Breast epithelium (tissue), 4 donors: ENCODE data around the gene HCN1. TPM values are rescaled to one million over a fixed set of nuclear protein-coding genes. Genes with fewer than 3 reads are reported as not detected.

Experiments used
- DNase-seq, 2 donors: peaks; one replicate each; pipeline ENCODE4 v3.0.0-alpha.2; 2019; ENCODE audit warnings: low spot score in 2 of 2
- H3K27ac ChIP-seq, 2 donors: fragments of 200-600 bp; sonication (generic) in 1 of 2; one replicate each; pipeline ENCODE4 v1.5.1; 2016 to 2019; ENCODE audit warnings: mild to moderate bottlenecking in 1 of 2
- H3K27me3 ChIP-seq, 2 donors: fragments of 200-600 bp; sonication (generic) in 1 of 2; one replicate each; pipeline versions ENCODE4 v1.5.1 to v1.6.0; 2017 to 2019; ENCODE audit warnings: control low read depth in 1 of 2, mild to moderate bottlenecking in 1 of 2
- H3K36me3 ChIP-seq: fragments of 200-600 bp; one replicate; pipeline ENCODE4 v1.5.1; 2019
- H3K4me1 ChIP-seq, 2 donors: fragments of 200-600 bp; sonication (generic); one replicate each; pipeline ENCODE4 v1.5.1; 2016 to 2019; ENCODE audit warnings: control low read depth in 1 of 2
- H3K4me3 ChIP-seq, 3 donors: fragments of 200-600 bp; sonication (generic); 1 replicate in 2 of 3; 2 replicates in 1 of 3; pipeline ENCODE4 v1.5.1; 2016 to 2019; ENCODE audit warnings: mild to moderate bottlenecking in 3 of 3, moderate library complexity in 2 of 3
- H3K9me3 ChIP-seq, 2 donors: fragments of 200-600 bp; sonication (generic) in 1 of 2; one replicate each; pipeline ENCODE4 v1.5.1; 2016 to 2019; ENCODE audit warnings: control low read depth in 1 of 2
- POLR2A ChIP-seq: fragments of 450-650 bp; IDR thresholded peaks from one replicate; pipeline ENCODE4 v1.6.1; 2016; ENCODE audit warnings: antibody characterized with exemption, mild to moderate bottlenecking, moderate library complexity
- POLR2AphosphoS5 ChIP-seq, 3 donors: sonication (generic); formaldehyde crosslinking; IDR thresholded peaks; one replicate each; pipeline ENCODE4 v1.6.1; 2017; ENCODE audit warnings: antibody characterized with exemption in 3 of 3
- intact Hi-C: fragments of 100-400 bp; cut with DNase I; formaldehyde crosslinking; loops from one replicate; pipeline ENCODE4 v1.15.1; 2023; ENCODE audit warnings: low total_unique reads
- total RNA-seq, 3 donors: library from RNA; depleted of rRNA; stranded (reverse); fragments of >200 nt; gene quantifications; one replicate each; pipeline ENCODE4 v1.1.0, GENCODE V29; 2016
- TF ChIP-seq, protein P1 (sequence below), 3 donors: fragments of 450-650 bp; IDR thresholded peaks; one replicate each; pipeline ENCODE4 v1.5.1; 2016 to 2017; ENCODE audit warnings: antibody characterized with exemption in 3 of 3, mild to moderate bottlenecking in 3 of 3, moderate library complexity in 3 of 3

The HCN1 gene
- total RNA-seq, 3 donors from 2014 or later = under 0.01 to 0.33 (median 0.29) TPM

- Histone ChIP-seq H3K9me3 (peaks cover 0 to 4% of the 10 kb centered on the region in 2 donors), H3K36me3 (no peaks in the 10 kb centered on the region), H3K4me1 (no peaks in the 10 kb centered on the region), H3K27me3 (no peaks in the 10 kb centered on the region), H3K27ac (no peak overlapping the region), H3K4me3 (no peak overlapping the region)
- intact Hi-C loops = no loop called here
- TF ChIP-seq POLR2A (no peak), POLR2AphosphoS5 (IDR thresholded peaks at IDR 0.05) (no peak)
- TF ChIP-seq, protein P1, sequence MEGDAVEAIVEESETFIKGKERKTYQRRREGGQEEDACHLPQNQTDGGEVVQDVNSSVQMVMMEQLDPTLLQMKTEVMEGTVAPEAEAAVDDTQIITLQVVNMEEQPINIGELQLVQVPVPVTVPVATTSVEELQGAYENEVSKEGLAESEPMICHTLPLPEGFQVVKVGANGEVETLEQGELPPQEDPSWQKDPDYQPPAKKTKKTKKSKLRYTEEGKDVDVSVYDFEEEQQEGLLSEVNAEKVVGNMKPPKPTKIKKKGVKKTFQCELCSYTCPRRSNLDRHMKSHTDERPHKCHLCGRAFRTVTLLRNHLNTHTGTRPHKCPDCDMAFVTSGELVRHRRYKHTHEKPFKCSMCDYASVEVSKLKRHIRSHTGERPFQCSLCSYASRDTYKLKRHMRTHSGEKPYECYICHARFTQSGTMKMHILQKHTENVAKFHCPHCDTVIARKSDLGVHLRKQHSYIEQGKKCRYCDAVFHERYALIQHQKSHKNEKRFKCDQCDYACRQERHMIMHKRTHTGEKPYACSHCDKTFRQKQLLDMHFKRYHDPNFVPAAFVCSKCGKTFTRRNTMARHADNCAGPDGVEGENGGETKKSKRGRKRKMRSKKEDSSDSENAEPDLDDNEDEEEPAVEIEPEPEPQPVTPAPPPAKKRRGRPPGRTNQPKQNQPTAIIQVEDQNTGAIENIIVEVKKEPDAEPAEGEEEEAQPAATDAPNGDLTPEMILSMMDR (IDR thresholded peaks at IDR 0.05) = no peak
- DNase-seq = no peak
Measured at GRCh38 chr5:45261125-45261524, 435.1 kb downstream of the HCN1 start.

DNA sequence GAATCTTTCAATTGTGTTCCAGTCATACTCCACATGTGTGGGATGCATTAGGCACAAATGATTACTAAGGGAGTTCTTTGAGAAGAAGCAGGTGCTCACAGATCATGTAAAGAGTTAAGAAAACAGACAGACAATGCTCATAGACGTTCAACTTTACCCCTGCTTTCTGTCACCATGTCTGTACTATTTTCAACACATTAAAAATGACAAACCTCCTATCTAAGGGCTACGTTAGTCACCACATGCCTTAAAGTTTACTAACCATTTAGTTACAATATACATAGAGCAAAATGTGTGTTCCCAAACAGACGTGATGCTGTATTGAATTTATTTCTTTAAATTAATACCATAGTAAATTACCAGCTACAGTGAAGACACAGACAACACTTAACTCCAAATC, 435.9 kb downstream of the HCN1 start:
- H3K27ac ChIP-seq = no peak overlapping the region
- peaks cover 0 to 4% of the 10 kb centered on the region in 2 donors for H3K9me3 ChIP-seq
- H3K4me1 ChIP-seq = no peaks in the 10 kb centered on the region
- intact Hi-C loops = no loop called here
- TF ChIP-seq, protein P1 (IDR thresholded peaks at IDR 0.05) = no peak
- TF ChIP-seq POLR2AphosphoS5 (IDR thresholded peaks at IDR 0.05) = no peak
- no peak for TF ChIP-seq POLR2A
- no peak for DNase-seq
- H3K36me3 ChIP-seq = no peaks in the 10 kb centered on the region
- no peak overlapping the region for H3K4me3 ChIP-seq
- no peaks in the 10 kb centered on the region for H3K27me3 ChIP-seq

- intact Hi-C loops = no loop called here
- no peak for DNase-seq
- Histone ChIP-seq H3K27me3 (no peaks in the 10 kb centered on the region), H3K4me3 (no peak overlapping the region), H3K27ac (no peak overlapping the region), H3K9me3 (peaks cover 0 to 8% of the 10 kb centered on the region in 2 donors), H3K4me1 (no peaks in the 10 kb centered on the region), H3K36me3 (no peaks in the 10 kb centered on the region)
- TF ChIP-seq POLR2A (no peak), POLR2AphosphoS5 (IDR thresholded peaks at IDR 0.05) (no peak)
- TF ChIP-seq, protein P1 (IDR thresholded peaks at IDR 0.05) = no peak
Measured at GRCh38 chr5:45252978-45253377, 443.2 kb downstream of the HCN1 start.

GRCh38 chr5:45252541-45252940, 443.6 kb downstream of the HCN1 start:
- intact Hi-C loops = no loop called here
- no peak overlapping the region for H3K27ac ChIP-seq
- no peak overlapping the region for H3K4me3 ChIP-seq
- no peaks in the 10 kb centered on the region for H3K36me3 ChIP-seq
- H3K27me3 ChIP-seq = no peaks in the 10 kb centered on the region
- H3K9me3 ChIP-seq = peaks cover 0 to 8% of the 10 kb centered on the region in 2 donors
- TF ChIP-seq POLR2AphosphoS5 (IDR thresholded peaks at IDR 0.05) = no peak
- no peak for TF ChIP-seq POLR2A
- TF ChIP-seq, protein P1 (IDR thresholded peaks at IDR 0.05) = no peak
- no peak for DNase-seq
- no peaks in the 10 kb centered on the region for H3K4me1 ChIP-seq

DNA sequence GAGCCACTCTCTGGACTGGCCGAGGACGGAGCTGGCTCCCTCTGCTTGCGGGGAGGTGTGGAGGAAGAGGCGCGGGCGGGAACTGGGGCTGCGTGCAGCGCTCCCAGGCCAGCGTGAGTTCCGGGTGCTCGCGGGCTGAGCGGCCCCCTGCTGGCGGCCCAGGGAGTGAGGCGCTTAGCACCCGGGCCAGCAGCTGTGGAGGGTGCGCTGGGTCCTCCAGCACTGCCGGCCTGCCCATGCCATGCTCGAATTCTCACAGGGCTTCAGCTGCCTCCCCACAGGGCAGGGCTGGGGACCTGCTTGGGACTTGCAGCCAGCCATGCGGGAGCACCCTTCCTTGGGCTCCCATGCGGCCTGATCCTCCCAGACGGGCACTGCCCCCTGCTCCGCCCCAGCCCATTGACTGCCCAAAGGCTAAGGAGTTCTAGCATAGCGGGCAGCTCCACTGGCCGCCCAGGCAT, 470.6 kb downstream of the HCN1 start:
- no peaks in the 10 kb centered on the region for H3K4me1 ChIP-seq
- TF ChIP-seq, protein P1 (IDR thresholded peaks at IDR 0.05) = no peak
- TF ChIP-seq POLR2AphosphoS5 (IDR thresholded peaks at IDR 0.05) = no peak
- no peak for TF ChIP-seq POLR2A
- no peak overlapping the region for H3K27ac ChIP-seq
- no peak overlapping the region for H3K4me3 ChIP-seq
- H3K36me3 ChIP-seq = no peaks in the 10 kb centered on the region
- intact Hi-C loops = no loop called here
- no peaks in the 10 kb centered on the region for H3K9me3 ChIP-seq
- no peak for DNase-seq
- H3K27me3 ChIP-seq = no peaks in the 10 kb centered on the region
